HEK293 (cell line): ENCODE data around the gene BRAT1.
A peak's percentile ranks its signal among the peaks of the same experiment; 100 is the strongest.

Source experiments
- CTCF ChIA-PET: fragments of 350-600 bp; formaldehyde crosslinking; extraction: SDS; loops from one replicate; lab custom pipeline; 2021; ENCODE audit warnings: antibody characterized with exemption; lab: Yijun Ruan, JAX
- POLR2A ChIA-PET: fragments of 300-600 bp; formaldehyde crosslinking; extraction: SDS; loops from one replicate; lab custom pipeline; 2020; ENCODE audit warnings: antibody characterized with exemption, inconsistent platforms; lab: Yijun Ruan, JAX
- H3K27ac ChIP-seq: fragments of 200-500 bp; sonication (Bioruptor generic); 2 replicates; pipeline ENCODE4 v1.5.1; 2014; ENCODE audit warnings: low read depth, low read length, control low read depth, inconsistent platforms; ENCODE audit errors: extremely low read depth
- H3K36me3 ChIP-seq, 2 experiments: fragments of 200-500 bp in 1 of 2; sonication (Bioruptor generic) in 1 of 2; 1 replicate in 1 of 2; 2 replicates in 1 of 2; pipeline ENCODE4 v1.5.1; 2014 to 2017; ENCODE audit warnings: inconsistent platforms in 2 of 2, low read length in 2 of 2; ENCODE audit not compliant: control insufficient read depth in 2 of 2, insufficient read depth in 1 of 2
- H3K4me1 ChIP-seq: fragments of 200-500 bp; sonication (Bioruptor generic); 2 replicates; pipeline ENCODE4 v1.5.1; 2014; ENCODE audit warnings: mild to moderate bottlenecking, low read length, inconsistent platforms; ENCODE audit not compliant: control insufficient read depth, insufficient read depth
- H3K4me3 ChIP-seq: 2 replicates; pipeline ENCODE4 v1.5.1; 2011; ENCODE audit warnings: low read depth, mild to moderate bottlenecking, control low read depth, low read length, moderate library complexity
- H3K9me3 ChIP-seq: fragments of 200-500 bp; sonication (Bioruptor generic); 2 replicates; pipeline ENCODE4 v1.5.1; 2014; ENCODE audit warnings: low read depth, low read length, inconsistent platforms; ENCODE audit not compliant: control insufficient read depth, insufficient read depth
- EGR2 ChIP-seq: fragments of 450-650 bp; formaldehyde crosslinking; IDR thresholded peaks from 2 replicates; pipeline ENCODE4 v1.5.1; 2016; ENCODE audit warnings: low read depth, missing biosample characterization, missing genetic modification characterization
- GLIS2 ChIP-seq: fragments of 450-650 bp; formaldehyde crosslinking; IDR thresholded peaks from 2 replicates; pipeline ENCODE4 v1.5.1; 2016; ENCODE audit warnings: missing biosample characterization, missing genetic modification characterization
- HOXC10 ChIP-seq: sonication (generic); formaldehyde crosslinking; IDR thresholded peaks from 2 replicates; pipeline ENCODE4 v1.8.1; 2023; ENCODE audit warnings: mild to moderate bottlenecking, missing genetic modification reagents
- KLF1 ChIP-seq: fragments of 450-650 bp; formaldehyde crosslinking; IDR thresholded peaks from 2 replicates; pipeline ENCODE4 v1.5.1; 2016; ENCODE audit warnings: missing biosample characterization, missing genetic modification characterization
- KLF10 ChIP-seq: fragments of 450-650 bp; IDR thresholded peaks from 2 replicates; pipeline ENCODE4 v1.5.1; 2018; ENCODE audit warnings: missing biosample characterization, mild to moderate bottlenecking, missing genetic modification characterization
- PATZ1 ChIP-seq: fragments of 450-650 bp; formaldehyde crosslinking; IDR thresholded peaks from 2 replicates; pipeline ENCODE4 v1.5.1; 2016; ENCODE audit warnings: missing biosample characterization, missing genetic modification characterization
- PRDM10 ChIP-seq: fragments of 450-650 bp; formaldehyde crosslinking; IDR thresholded peaks from 2 replicates; pipeline ENCODE4 v1.5.1; 2016; ENCODE audit warnings: missing biosample characterization, missing genetic modification characterization
- SETDB1 ChIP-seq: IDR thresholded peaks from one replicate; pipeline ENCODE4 v1.6.1; 2017; ENCODE audit warnings: mild to moderate bottlenecking, low read length, moderate library complexity, mixed read lengths; ENCODE audit not compliant: insufficient read length
- TRIM28 ChIP-seq: IDR thresholded peaks from 2 replicates; pipeline ENCODE4 v1.6.1; 2011; ENCODE audit warnings: low read length, control low read depth, borderline replicate concordance
- ZBTB1 ChIP-seq: fragments of 450-650 bp; formaldehyde crosslinking; IDR thresholded peaks from 2 replicates; pipeline ENCODE4 v1.5.1; 2016; ENCODE audit warnings: missing biosample characterization, missing genetic modification characterization
- ZBTB7A ChIP-seq: fragments of 450-650 bp; formaldehyde crosslinking; IDR thresholded peaks from 2 replicates; pipeline ENCODE4 v1.5.1; 2016; ENCODE audit warnings: low read depth, missing biosample characterization, missing genetic modification characterization
- ZFP37 ChIP-seq: fragments of 450-650 bp; formaldehyde crosslinking; IDR thresholded peaks from 2 replicates; pipeline ENCODE4 v1.5.1; 2016; ENCODE audit warnings: missing biosample characterization, missing genetic modification characterization
- ZFP41 ChIP-seq: fragments of 450-650 bp; formaldehyde crosslinking; IDR thresholded peaks from 2 replicates; pipeline ENCODE4 v1.5.1; 2016; ENCODE audit warnings: missing biosample characterization, missing genetic modification characterization, borderline replicate concordance
- ZNF10 ChIP-seq: fragments of 450-650 bp; formaldehyde crosslinking; IDR thresholded peaks from 2 replicates; pipeline ENCODE4 v1.5.1; 2017; ENCODE audit warnings: missing biosample characterization, missing genetic modification characterization
- ZNF184 ChIP-seq: fragments of 450-650 bp; IDR thresholded peaks from 2 replicates; pipeline ENCODE4 v1.5.1; 2018; ENCODE audit warnings: missing biosample characterization, mild to moderate bottlenecking, missing genetic modification characterization
- ZNF239 ChIP-seq: fragments of 450-650 bp; formaldehyde crosslinking; IDR thresholded peaks from 2 replicates; pipeline ENCODE4 v1.5.1; 2016; ENCODE audit warnings: missing biosample characterization, missing genetic modification characterization
- ZNF292 ChIP-seq: fragments of 450-650 bp; formaldehyde crosslinking; IDR thresholded peaks from 2 replicates; pipeline ENCODE4 v1.5.1; 2016; ENCODE audit warnings: low read depth, missing biosample characterization, missing genetic modification characterization, borderline replicate concordance
- ZNF626 ChIP-seq: fragments of 450-650 bp; sonication (Bioruptor Pico); formaldehyde crosslinking; IDR thresholded peaks from 2 replicates; pipeline ENCODE4 v1.5.1; 2018; ENCODE audit warnings: missing biosample characterization, missing genetic modification characterization, inconsistent platforms
- ZNF707 ChIP-seq: fragments of 450-650 bp; formaldehyde crosslinking; IDR thresholded peaks from 2 replicates; pipeline ENCODE4 v1.5.1; 2016; ENCODE audit warnings: missing biosample characterization, missing genetic modification characterization
- TF ChIP-seq, protein P1 (sequence below): fragments of 450-650 bp; formaldehyde crosslinking; IDR thresholded peaks from 2 replicates; pipeline ENCODE4 v1.5.1; 2016; ENCODE audit warnings: missing biosample characterization, missing genetic modification characterization
- TF ChIP-seq, protein P2 (sequence below): fragments of 450-650 bp; formaldehyde crosslinking; IDR thresholded peaks from 2 replicates; pipeline ENCODE4 v1.5.1; 2016; ENCODE audit warnings: missing biosample characterization, missing genetic modification characterization, borderline replicate concordance
- TF ChIP-seq, protein P3 (sequence below): fragments of 450-650 bp; formaldehyde crosslinking; IDR thresholded peaks from 2 replicates; pipeline ENCODE4 v1.5.1; 2017; ENCODE audit warnings: missing biosample characterization, missing genetic modification characterization

The BRAT1 gene

GRCh38 chr7:2527505-2528467, 27.5 kb downstream of the BRAT1 start:
- H3K27ac ChIP-seq = no peak overlapping the region
- POLR2A ChIA-PET = interaction anchor here (0.6 to 0.8 kb wide), 3 partner anchors 14 to 514 kb away, joined by 3 to 5 read pairs (median 3); no protein-coding TSS in a partner anchor
- H3K9me3 ChIP-seq = no peaks in the 10 kb centered on the region
- no peak overlapping the region for H3K4me3 ChIP-seq
- H3K36me3 ChIP-seq = no peaks in the 10 kb centered on the region
- CTCF ChIA-PET = no interaction called here
- peaks cover 7% of the 10 kb centered on the region for H3K4me1 ChIP-seq
- TF ChIP-seq ZNF184 (tag by site-specific recombination) = no peak
- no peak for TF ChIP-seq SETDB1
- TF ChIP-seq PRDM10 (tag by site-specific recombination) = no peak
- no peak for TF ChIP-seq ZNF626 (tag by site-specific recombination)
- TF ChIP-seq ZNF10 = no peak
- TF ChIP-seq EGR2 (tag by site-specific recombination) = peak; percentile 36; the same call in 1 of the 2 replicates
- TF ChIP-seq TRIM28 = no peak
- no peak for TF ChIP-seq ZBTB1
- TF ChIP-seq KLF10 (tag by site-specific recombination) = 0 out of 2 replicates have a peak, but pooled peaks have one; percentile 21
- TF ChIP-seq ZFP37 = no peak
- TF ChIP-seq, protein P1, sequence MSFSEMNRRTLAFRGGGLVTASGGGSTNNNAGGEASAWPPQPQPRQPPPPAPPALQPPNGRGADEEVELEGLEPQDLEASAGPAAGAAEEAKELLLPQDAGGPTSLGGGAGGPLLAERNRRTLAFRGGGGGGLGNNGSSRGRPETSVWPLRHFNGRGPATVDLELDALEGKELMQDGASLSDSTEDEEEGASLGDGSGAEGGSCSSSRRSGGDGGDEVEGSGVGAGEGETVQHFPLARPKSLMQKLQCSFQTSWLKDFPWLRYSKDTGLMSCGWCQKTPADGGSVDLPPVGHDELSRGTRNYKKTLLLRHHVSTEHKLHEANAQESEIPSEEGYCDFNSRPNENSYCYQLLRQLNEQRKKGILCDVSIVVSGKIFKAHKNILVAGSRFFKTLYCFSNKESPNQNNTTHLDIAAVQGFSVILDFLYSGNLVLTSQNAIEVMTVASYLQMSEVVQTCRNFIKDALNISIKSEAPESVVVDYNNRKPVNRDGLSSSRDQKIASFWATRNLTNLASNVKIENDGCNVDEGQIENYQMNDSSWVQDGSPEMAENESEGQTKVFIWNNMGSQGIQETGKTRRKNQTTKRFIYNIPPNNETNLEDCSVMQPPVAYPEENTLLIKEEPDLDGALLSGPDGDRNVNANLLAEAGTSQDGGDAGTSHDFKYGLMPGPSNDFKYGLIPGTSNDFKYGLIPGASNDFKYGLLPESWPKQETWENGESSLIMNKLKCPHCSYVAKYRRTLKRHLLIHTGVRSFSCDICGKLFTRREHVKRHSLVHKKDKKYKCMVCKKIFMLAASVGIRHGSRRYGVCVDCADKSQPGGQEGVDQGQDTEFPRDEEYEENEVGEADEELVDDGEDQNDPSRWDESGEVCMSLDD (tag by site-specific recombination) = no peak
- TF ChIP-seq ZBTB7A = no peak
- TF ChIP-seq, protein P2, sequence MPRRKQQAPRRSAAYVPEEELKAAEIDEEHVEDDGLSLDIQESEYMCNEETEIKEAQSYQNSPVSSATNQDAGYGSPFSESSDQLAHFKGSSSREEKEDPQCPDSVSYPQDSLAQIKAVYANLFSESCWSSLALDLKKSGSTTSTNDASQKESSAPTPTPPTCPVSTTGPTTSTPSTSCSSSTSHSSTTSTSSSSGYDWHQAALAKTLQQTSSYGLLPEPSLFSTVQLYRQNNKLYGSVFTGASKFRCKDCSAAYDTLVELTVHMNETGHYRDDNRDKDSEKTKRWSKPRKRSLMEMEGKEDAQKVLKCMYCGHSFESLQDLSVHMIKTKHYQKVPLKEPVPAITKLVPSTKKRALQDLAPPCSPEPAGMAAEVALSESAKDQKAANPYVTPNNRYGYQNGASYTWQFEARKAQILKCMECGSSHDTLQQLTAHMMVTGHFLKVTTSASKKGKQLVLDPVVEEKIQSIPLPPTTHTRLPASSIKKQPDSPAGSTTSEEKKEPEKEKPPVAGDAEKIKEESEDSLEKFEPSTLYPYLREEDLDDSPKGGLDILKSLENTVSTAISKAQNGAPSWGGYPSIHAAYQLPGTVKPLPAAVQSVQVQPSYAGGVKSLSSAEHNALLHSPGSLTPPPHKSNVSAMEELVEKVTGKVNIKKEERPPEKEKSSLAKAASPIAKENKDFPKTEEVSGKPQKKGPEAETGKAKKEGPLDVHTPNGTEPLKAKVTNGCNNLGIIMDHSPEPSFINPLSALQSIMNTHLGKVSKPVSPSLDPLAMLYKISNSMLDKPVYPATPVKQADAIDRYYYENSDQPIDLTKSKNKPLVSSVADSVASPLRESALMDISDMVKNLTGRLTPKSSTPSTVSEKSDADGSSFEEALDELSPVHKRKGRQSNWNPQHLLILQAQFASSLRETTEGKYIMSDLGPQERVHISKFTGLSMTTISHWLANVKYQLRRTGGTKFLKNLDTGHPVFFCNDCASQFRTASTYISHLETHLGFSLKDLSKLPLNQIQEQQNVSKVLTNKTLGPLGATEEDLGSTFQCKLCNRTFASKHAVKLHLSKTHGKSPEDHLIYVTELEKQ = no peak
- TF ChIP-seq ZNF239 (tag by site-specific recombination) = no peak
- TF ChIP-seq, protein P3, sequence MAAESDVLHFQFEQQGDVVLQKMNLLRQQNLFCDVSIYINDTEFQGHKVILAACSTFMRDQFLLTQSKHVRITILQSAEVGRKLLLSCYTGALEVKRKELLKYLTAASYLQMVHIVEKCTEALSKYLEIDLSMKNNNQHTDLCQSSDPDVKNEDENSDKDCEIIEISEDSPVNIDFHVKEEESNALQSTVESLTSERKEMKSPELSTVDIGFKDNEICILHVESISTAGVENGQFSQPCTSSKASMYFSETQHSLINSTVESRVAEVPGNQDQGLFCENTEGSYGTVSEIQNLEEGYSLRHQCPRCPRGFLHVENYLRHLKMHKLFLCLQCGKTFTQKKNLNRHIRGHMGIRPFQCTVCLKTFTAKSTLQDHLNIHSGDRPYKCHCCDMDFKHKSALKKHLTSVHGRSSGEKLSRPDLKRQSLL = no peak
- no peak for TF ChIP-seq ZFP41 (tag by site-specific recombination)
- no peak for TF ChIP-seq HOXC10 (CRISPR knock-in tag)
- TF ChIP-seq PATZ1 (tag by site-specific recombination) = peak; percentile 69
- peak; percentile 71 for TF ChIP-seq KLF1 (tag by site-specific recombination)
- TF ChIP-seq GLIS2 (tag by site-specific recombination) = peak; percentile 72
- no peak for TF ChIP-seq ZNF292 (tag by site-specific recombination)
- no peak for TF ChIP-seq ZNF707 (tag by site-specific recombination)
